Measurements from ENCODE around the gene HERC3. TPM values are rescaled to one million over a fixed set of nuclear protein-coding genes. Genes with fewer than 3 reads are reported as not detected.

The HERC3 gene
- total and polyA plus RNA-seq, 2 donors (not counting 3 experiments of a cell fraction or from before 2014, with no cell fraction given) = 6.3 to 21.2 TPM

GRCh38 chr4:88750369-88750768 lies 158.1 kb downstream of the HERC3 start:
- Histone ChIP-seq H3K4me2 (ENCODE audit: insufficient read depth, low read length) (no peak overlapping the region), H3K9me3 (replicated peaks; ENCODE audit: control insufficient read depth, insufficient read depth, low read length) (no peaks in the 10 kb centered on the region), H3K4me3 (replicated peaks in 1 of 3; ENCODE audit: insufficient read depth in 1 of 3, low read depth in 1 of 3, low read length in 3 of 3) (no peak overlapping the region), H3K79me2 (ENCODE audit: control insufficient read depth, insufficient read depth, low read length) (no peaks in the 10 kb centered on the region), H3K27ac (ENCODE audit: insufficient read depth, low read depth, low read length) (no peak overlapping the region), H3K9ac (replicated peaks; ENCODE audit: extremely low read depth, insufficient read depth, low read length) (no peak overlapping the region), H3K4me1 (ENCODE audit: control insufficient read depth, extremely low read depth, insufficient read depth, low read length) (no peaks in the 10 kb centered on the region), H3K36me3 (ENCODE audit: control insufficient read depth in 2 of 2, extremely low read depth in 1 of 2, insufficient read depth in 2 of 2, low read length in 2 of 2) (peaks cover 0 to 9% of the 10 kb centered on the region in 2 experiments), H3K9me1 (replicated peaks; ENCODE audit: control insufficient read depth, extremely low read depth, insufficient read depth, low read length) (no peaks in the 10 kb centered on the region), H4K20me1 (replicated peaks; ENCODE audit: control insufficient read depth, extremely low read depth, insufficient read depth, low read length) (no peaks in the 10 kb centered on the region), H3K27me3 (ENCODE audit: control insufficient read depth in 2 of 2, insufficient read depth in 2 of 2, low read length in 2 of 2) (no peaks in the 10 kb centered on the region), H2AFZ (ENCODE audit: low read depth, low read length) (no peak overlapping the region)
- TF ChIP-seq EZH2 (IDR thresholded peaks at IDR 0.05; ENCODE audit: borderline replicate concordance, low read depth, low read length, severe bottlenecking) (no peak), MAX (IDR thresholded peaks at IDR 0.05; ENCODE audit: insufficient read depth, insufficient read length) (no peak), POLR2A (IDR thresholded peaks at IDR 0.05; ENCODE audit: low read depth, low read length) (no peak), GATA2 (IDR thresholded peaks at IDR 0.05; ENCODE audit: insufficient read depth, insufficient read length, low read depth, low read length) (no peak), JUN (IDR thresholded peaks at IDR 0.05; ENCODE audit: borderline replicate concordance, insufficient read depth, insufficient read length, low read depth) (no peak), MYC (IDR thresholded peaks at IDR 0.05; ENCODE audit: low read depth, low read length) (no peak), FOS (IDR thresholded peaks at IDR 0.05; ENCODE audit: borderline replicate concordance, insufficient read depth, low read length) (no peak), POLR2AphosphoS5 (IDR thresholded peaks at IDR 0.05; ENCODE audit: insufficient read depth, low read depth, low read length) (no peak), CTCF (IDR thresholded peaks at IDR 0.05; ENCODE audit: extremely low read depth in 1 of 2, insufficient read depth in 1 of 2, low read depth in 1 of 2, low read length in 2 of 2) (no peak)
- CTCF ChIA-PET = interaction anchor here (1.2 to 1.7 kb wide), 3 partner anchors 10 to 210 kb away, joined by 3 to 4 read pairs (median 4); no protein-coding TSS in a partner anchor
- no peak for DNase-seq (ENCODE audit: low read depth, low spot score)
- intact Hi-C loops (cut with micrococcal nuclease) = no loop called here
- no peak for FAIRE-seq
- dilution Hi-C loops (cut with MboI; ENCODE audit: extremely low pct_ligation_motif_present, low sequenced_read_pairs) = no loop called here
- no TSS peak for BruUV-seq (replicated peaks)
- POLR2A ChIA-PET = no interaction called here

All from endothelial cell of umbilical vein (primary cell).